HepG2 (cell line): Measurements from ENCODE around the gene SUN1.
"Not testable (repeated sequence)": the region's sequence is repeated elsewhere in the genome, so short reads cannot be mapped to it uniquely, and the experiment has no call there.

Experiments used
- BRD4 ChIP-seq: sonication (generic); formaldehyde crosslinking; IDR thresholded peaks from 2 replicates; pipeline ENCODE4 v1.4.0; 2020; ENCODE audit warnings: missing genetic modification reagents
- EP300 ChIP-seq, 3 experiments: sonication (generic) in 1 of 3; formaldehyde crosslinking in 1 of 3; IDR thresholded peaks; 2 replicates each; pipeline versions ENCODE4 v1.5.1 to v1.6.1; 2011 to 2020; ENCODE audit warnings: low read depth in 2 of 3, low read length in 2 of 3, borderline replicate concordance in 1 of 3, improper control_type of control experiment in 1 of 3, mild to moderate bottlenecking in 1 of 3, missing genetic modification reagents in 1 of 3, moderate library complexity in 1 of 3
- GATAD1 ChIP-seq: IDR thresholded peaks from 2 replicates; pipeline ENCODE4 v1.6.1; 2016; ENCODE audit warnings: missing genetic modification reagents, missing compliant biosample characterization
- KAT7 ChIP-seq: IDR thresholded peaks from 2 replicates; pipeline ENCODE4 v1.6.1; 2018; ENCODE audit warnings: borderline replicate concordance, missing compliant biosample characterization
- MED1 ChIP-seq: sonication (generic); formaldehyde crosslinking; IDR thresholded peaks from 2 replicates; pipeline ENCODE4 v1.4.0; 2020; ENCODE audit warnings: missing genetic modification reagents
- POLR2A ChIP-seq, 2 experiments: IDR thresholded peaks; 2 replicates each; pipeline ENCODE4 v1.6.1; 2011; ENCODE audit warnings: low read depth in 2 of 2, low read length in 2 of 2, mild to moderate bottlenecking in 1 of 2, moderate library complexity in 1 of 2; ENCODE audit not compliant: insufficient read depth in 1 of 2
- SPEN ChIP-seq: sonication (generic); formaldehyde crosslinking; IDR thresholded peaks from 2 replicates; pipeline ENCODE4 v1.5.1; 2020; ENCODE audit warnings: low read depth, mild to moderate bottlenecking, missing genetic modification reagents
- ZBTB8A ChIP-seq: sonication (generic); formaldehyde crosslinking; IDR thresholded peaks from 2 replicates; pipeline ENCODE4 v1.4.0; 2020; ENCODE audit warnings: mild to moderate bottlenecking, low read depth, missing genetic modification reagents, borderline replicate concordance
- TF ChIP-seq, protein P1 (sequence below): sonication (generic); formaldehyde crosslinking; IDR thresholded peaks from 2 replicates; pipeline ENCODE4 v1.4.0; 2020; ENCODE audit warnings: missing genetic modification reagents, mild to moderate bottlenecking, borderline replicate concordance
- TF ChIP-seq, protein P2 (sequence below): sonication (generic); formaldehyde crosslinking; IDR thresholded peaks from 2 replicates; pipeline ENCODE4 v1.5.0; 2020; ENCODE audit warnings: mild to moderate bottlenecking, missing genetic modification reagents, moderate library complexity
- TF ChIP-seq, protein P3 (sequence below): conservative IDR thresholded peaks from 2 replicates; pipeline ENCODE4 v1.6.1; 2018; ENCODE audit warnings: missing genetic modification reagents

DNA sequence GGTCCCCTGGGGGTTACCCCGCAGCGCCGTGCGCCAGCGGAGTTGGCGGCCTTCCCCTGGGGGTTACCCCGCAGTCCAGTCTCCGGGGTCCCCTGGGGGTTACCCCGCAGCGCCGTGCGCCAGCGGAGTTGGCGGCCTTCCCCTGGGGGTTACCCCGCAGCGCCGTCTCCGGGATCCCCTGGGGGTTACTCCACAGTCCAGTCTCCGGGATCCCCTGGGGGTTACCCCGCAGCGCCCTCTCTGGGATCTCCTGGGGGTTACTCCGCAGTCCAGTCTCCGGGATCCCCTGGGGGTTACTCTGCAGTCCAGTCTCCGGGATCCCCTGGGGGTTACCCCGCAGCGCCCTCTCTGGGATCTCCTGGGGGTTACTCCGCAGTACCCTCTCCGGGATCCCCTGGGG is 15.5 kb downstream of the SUN1 start:
- TF ChIP-seq, protein P1, sequence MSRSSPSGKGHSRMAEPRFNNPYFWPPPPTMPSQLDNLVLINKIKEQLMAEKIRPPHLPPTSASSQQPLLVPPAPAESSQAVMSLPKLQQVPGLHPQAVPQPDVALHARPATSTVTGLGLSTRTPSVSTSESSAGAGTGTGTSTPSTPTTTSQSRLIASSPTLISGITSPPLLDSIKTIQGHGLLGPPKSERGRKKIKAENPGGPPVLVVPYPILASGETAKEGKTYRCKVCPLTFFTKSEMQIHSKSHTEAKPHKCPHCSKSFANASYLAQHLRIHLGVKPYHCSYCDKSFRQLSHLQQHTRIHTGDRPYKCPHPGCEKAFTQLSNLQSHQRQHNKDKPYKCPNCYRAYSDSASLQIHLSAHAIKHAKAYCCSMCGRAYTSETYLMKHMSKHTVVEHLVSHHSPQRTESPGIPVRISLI (CRISPR knock-in tag), result not testable (repeated sequence)
- not testable (repeated sequence) for TF ChIP-seq GATAD1 (CRISPR knock-in tag); EP300 (IDR thresholded peaks at IDR 0.05; ENCODE audit: low read depth in 2 of 2, low read length in 2 of 2); EP300 (CRISPR knock-in tag; IDR thresholded peaks at IDR 0.05; ENCODE audit: borderline replicate concordance); MED1 (CRISPR knock-in tag); ZBTB8A (CRISPR knock-in tag); BRD4; SPEN (CRISPR knock-in tag); POLR2A (IDR thresholded peaks at IDR 0.05; ENCODE audit: insufficient read depth in 1 of 2, low read depth in 2 of 2, low read length in 2 of 2); KAT7 (CRISPR knock-in tag)
- TF ChIP-seq, protein P2, sequence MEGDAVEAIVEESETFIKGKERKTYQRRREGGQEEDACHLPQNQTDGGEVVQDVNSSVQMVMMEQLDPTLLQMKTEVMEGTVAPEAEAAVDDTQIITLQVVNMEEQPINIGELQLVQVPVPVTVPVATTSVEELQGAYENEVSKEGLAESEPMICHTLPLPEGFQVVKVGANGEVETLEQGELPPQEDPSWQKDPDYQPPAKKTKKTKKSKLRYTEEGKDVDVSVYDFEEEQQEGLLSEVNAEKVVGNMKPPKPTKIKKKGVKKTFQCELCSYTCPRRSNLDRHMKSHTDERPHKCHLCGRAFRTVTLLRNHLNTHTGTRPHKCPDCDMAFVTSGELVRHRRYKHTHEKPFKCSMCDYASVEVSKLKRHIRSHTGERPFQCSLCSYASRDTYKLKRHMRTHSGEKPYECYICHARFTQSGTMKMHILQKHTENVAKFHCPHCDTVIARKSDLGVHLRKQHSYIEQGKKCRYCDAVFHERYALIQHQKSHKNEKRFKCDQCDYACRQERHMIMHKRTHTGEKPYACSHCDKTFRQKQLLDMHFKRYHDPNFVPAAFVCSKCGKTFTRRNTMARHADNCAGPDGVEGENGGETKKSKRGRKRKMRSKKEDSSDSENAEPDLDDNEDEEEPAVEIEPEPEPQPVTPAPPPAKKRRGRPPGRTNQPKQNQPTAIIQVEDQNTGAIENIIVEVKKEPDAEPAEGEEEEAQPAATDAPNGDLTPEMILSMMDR, result not testable (repeated sequence)
- TF ChIP-seq, protein P3, sequence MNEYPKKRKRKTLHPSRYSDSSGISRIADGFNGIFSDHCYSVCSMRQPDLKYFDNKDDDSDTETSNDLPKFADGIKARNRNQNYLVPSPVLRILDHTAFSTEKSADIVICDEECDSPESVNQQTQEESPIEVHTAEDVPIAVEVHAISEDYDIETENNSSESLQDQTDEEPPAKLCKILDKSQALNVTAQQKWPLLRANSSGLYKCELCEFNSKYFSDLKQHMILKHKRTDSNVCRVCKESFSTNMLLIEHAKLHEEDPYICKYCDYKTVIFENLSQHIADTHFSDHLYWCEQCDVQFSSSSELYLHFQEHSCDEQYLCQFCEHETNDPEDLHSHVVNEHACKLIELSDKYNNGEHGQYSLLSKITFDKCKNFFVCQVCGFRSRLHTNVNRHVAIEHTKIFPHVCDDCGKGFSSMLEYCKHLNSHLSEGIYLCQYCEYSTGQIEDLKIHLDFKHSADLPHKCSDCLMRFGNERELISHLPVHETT, result not testable (repeated sequence)
